ENCODE results near the gene RHAG.
"Not testable (repeated sequence)": the region's sequence is repeated elsewhere in the genome, so short reads cannot be mapped to it uniquely, and the experiment has no call there.

The RHAG gene

DNA sequence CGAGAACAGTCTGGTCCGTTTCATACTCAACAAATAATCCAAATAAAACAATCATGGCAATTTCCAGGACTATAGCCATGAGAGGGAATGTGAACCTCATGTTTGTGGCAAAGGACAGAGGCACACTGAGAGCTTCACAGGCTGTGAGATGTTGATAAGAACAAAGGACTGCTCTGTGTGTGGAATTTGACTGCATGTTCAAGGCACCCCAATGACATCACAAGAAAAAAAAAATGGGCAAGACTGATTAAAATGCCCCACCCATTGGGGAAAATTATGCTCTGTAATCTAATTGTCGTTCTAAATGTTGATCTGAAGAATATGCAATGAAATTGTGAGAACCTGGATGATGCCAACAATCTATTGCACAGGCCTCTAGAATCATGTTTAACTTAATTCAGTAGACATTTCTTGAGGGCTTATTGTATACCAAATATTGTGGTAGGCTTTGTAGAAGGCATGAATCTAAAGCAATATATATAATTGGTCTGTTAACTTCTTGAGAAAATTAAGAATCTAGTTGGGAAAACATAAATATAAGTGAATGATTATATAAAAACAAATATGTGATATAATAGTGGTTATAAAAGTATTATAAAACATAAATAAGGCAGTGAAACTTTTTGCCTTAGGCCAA lies at the start of gene RHAG:
TSS of gene RHAG (minus strand) at position 127 of the 637 bp plus-strand sequence. CDS start at position 100, 27 bp downstream.
- no peak for DNase-seq

DNA sequence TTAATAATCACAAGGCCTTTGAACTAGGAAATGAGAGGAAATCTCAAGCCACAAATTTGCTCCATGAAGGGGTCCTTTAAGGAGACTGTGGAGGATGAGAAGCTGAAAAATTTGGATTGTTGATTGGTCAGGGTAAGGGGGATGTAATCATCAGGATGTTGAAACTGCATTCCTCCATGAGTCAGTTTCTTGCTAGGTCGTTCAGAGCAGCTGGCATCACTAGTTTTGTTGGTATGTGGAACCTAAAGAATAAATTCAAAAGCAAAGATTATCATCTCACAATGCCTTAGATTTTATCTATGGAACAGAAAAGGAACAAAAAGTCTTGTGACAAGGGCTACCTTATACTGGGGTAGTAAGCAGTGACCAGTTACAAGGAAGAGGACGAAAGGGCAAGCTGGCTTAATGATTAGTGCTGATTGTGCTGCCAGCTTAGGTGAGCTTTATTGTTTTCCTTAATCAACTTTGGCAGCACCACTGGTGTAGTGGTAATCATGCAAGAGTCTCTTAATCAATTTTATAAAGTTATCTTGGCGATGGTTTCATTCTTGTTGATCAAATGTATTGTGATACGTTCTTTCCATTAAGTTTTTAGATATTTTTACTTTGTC lies 40.1 kb upstream of the RHAG start:
- DNase-seq: no peak

GRCh38 chr6:49675816-49676215 lies 39.2 kb upstream of the RHAG start:
- DNase-seq: no peak

DNA sequence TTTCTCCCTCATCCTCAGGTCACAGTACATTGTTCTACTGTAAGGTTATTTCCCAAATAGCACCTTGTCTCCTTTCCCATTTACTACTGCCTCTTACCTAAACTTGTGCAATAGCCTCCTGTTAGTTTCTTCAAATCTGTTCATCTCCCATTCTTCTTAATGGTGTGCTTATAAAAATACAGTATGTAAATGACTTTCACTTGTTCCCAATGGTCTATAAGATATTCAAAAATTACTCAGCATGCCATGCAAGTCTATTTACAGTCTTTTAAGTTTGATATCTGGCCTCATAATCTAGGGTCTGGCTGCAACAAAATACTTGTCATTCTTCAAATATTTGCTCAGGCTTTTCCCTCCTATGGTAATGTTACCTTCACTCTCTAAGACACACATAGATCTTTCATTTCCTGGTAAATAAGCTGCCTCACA lies 31.5 kb upstream of the RHAG start:
- DNase-seq: no peak

- DNase-seq: no peak
Observed at GRCh38 chr6:49666930-49667757, 30.5 kb upstream of the RHAG start.

- DNase-seq: no peak
Observed at GRCh38 chr6:49666480-49666879, 29.8 kb upstream of the RHAG start.

DNA sequence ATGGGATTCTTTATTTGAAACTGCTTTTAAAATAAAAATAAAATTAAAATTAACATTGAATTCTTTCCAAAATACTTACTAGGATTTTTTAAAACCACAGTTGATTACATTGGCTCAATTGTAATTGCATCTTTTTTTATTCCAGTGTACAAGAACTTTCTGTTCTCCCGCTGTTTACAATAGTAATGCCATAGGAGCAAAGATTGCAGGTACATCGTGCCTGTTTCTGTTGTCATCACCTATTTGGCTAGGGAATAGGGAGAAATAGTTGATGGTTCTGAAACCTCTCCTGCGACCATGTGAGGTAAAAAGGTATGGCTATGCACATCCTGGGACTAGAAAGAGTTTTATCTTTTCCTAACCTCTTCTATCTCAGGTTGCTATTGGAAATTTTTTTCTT lies 28.2 kb upstream of the RHAG start:
- no peak for DNase-seq

- not testable (repeated sequence) for DNase-seq
Observed at GRCh38 chr6:49664054-49664453, 27.4 kb upstream of the RHAG start.

DNA sequence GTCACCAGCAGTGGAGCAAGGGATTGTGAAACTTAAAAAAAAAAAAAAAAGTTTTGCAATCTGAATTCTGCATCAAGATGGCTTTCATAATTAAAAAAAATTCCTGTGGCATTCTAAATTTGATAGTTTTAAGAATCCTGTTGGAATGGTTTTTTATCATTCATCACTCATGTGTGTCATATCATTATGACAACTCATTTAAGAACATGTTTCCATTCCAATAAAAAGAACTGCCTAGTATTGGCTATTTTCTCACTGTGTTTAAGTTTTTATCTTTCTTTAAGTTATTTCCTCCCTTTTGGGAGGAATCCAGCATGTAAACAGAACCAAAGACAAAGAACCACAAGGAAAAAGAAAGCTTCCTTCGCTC lies 26.2 kb upstream of the RHAG start:
- no peak for DNase-seq

- DNase-seq: no peak
Observed at GRCh38 chr6:49662231-49662891, 25.7 kb upstream of the RHAG start.

DNA sequence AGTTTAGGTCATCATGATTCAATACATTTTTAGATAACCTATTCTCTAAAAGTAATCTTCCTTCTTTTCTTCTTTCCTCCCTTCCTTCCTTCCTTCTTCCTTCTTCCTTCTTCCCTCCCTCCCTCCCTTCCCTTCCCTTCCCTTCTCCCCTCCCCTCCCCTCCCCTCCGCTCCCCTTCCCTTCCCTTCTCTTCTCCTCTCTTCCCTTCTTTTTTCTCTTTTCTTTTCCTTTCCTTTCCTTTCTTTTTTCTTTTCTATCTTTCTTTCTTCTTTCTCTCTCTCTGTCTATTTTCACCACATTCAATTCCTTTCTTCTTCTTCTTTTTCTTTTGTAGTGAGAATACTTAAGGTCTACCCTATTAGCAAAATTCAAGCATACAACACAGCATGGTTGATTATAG lies 17.3 kb upstream of the RHAG start:
- DNase-seq: no peak

DNA sequence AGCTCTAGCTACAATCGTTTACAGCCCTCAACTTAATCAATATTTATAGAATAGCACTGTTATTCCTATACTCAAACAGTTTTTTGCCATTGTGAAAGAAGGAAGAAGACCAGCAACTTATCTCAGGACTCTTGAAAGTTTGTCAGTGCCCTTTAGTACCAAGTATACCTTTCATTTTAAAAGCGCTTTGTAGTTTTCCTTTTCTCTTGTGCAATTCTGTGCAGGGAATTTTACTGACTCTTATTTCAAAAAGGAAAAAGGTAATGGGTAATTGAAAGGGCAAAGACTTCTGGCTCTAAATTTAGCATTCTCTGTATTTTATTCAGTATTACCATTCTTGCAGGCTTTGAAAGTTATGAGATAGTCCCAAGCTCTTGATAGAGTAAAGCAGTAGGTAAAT lies 16.8 kb upstream of the RHAG start:
- DNase-seq: no peak

DNA sequence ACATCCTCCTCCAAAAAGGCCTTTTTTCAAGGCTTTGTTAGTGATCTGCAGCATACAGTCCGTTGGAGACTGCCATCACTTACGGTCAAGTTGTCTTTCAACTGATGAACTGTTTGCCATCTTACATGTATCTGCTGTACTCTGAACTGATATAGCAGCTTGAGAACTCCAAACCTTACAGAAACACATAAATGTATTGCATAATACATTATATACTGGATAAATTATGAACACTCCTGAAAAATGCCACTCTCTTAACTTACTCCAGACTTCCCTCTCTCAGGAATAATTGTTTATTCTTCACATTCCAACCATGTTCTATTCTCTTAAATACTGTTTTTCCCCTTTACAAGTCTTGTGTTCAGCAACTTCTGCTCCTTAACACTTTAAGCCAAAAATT lies 14.6 kb upstream of the RHAG start:
- DNase-seq: no peak

- no peak for DNase-seq
Observed at GRCh38 chr6:49649988-49650387, 13.3 kb upstream of the RHAG start.

- DNase-seq: no peak
Observed at GRCh38 chr6:49648036-49648435, 11.4 kb upstream of the RHAG start.

GRCh38 chr6:49647476-49647875 lies 10.8 kb upstream of the RHAG start:
- no peak for DNase-seq

DNA sequence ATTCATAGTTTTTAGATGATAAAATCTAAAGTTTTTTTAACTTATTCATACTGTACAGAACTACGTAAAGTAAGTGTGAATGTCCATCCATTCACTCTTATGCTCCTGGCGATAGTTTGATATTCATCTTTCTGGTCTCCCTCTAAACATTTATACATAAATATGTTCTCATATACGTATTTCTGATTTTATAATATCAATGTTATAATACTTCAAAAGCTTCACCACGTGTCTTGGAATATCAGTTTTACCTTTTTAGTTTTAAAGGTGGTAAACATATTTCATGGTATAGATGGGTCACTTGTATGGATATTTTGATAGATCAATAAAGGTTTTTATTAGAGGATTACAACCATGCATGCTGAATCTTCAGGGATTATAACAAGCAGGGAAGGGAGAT lies 10.3 kb upstream of the RHAG start:
- no peak for DNase-seq

DNA sequence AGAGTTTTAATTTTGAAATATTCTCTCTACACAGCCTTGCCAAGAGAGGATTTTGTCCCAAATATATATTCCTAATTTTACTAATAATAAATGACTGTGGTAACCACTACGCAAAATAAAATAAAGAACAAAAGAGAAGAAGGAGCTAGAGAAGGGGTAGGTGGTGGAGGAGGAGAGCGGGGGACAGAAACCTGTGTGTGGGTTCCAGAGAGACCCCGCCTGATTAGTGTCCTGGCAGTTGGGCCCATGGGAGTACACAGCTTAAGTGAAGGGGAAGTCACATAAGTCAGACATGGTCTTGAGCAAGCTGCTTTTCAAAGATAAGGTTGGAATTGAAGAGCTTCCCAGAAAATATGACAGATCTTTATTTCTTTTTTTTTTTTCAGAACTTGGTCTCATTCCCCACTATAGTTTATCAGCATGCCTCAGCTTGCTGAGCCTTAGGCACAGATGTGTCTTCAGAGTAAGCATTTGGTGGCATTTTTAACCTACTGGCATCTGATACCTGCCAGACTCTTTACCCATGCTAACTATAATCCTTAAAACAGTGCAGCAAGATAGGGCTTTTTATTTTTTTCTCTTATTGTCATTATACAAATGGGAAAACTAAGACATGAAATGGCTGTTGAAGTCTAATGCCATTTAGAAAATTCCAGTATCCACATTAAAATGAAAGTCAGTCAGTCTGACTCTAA lies 9.6 kb upstream of the RHAG start:
- DNase-seq: no peak

- no peak for DNase-seq
Observed at GRCh38 chr6:49645139-49645538, 8.5 kb upstream of the RHAG start.

DNA sequence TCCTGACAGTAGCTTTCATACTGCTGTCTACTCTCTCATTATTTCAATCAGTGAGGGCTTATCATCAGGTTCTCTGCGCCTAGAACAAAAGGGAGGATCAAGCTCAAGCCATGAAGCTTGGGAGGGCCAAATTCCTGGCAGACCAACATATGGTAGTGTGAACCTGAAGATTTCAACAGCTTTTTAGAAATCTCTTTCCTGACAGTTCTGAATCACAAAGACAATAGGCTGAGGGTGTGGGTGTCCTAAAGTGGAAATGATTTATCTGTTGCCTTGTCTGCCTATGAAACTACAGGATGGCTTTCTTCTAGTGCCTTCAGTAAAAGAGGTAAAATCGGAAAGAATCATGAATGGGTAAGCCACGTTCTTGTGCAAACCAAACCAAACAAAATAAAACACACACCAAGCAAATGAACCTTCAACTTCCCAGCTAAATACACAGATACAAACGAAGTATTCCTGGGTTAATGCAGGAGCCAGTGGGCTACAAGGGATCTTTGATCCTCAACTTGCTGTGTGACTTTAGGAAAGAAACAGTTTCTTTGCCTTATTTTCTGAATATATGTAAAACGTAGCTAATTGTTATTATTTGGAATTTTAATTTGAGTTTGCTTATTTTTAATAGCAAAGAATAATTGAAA lies 2.7 kb upstream of the RHAG start:
- no peak for DNase-seq

- no peak for DNase-seq
Observed at GRCh38 chr6:49637350-49637731, 702 bp upstream of the RHAG start.

GRCh38 chr6:49635978-49636712 lies 494 bp downstream of the RHAG start:
- DNase-seq: no peak
